ENCODE data around the gene RAC3.

Gene RAC3

DNA sequence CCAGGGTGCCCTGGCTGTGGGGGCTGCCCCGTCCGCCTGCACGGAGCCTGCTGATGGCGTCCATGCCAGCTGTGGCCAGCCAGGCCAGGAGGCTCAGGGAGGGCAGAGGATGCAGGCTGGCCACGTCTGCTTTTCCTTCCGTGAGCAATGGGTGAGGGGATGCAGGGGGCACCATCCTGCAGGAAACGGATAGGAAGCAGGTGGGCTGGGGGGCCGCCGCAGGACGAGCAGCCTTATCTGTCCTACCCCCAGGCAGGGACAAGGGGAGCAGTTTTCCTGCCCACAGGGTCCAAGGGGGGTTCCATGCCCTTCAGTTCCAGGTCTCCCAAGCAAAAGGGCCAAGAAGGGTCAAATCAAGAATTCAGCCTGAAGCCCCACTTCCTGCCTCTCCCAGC is 27.4 kb downstream of the RAC3 start:
- no peak for DNase-seq

DNA sequence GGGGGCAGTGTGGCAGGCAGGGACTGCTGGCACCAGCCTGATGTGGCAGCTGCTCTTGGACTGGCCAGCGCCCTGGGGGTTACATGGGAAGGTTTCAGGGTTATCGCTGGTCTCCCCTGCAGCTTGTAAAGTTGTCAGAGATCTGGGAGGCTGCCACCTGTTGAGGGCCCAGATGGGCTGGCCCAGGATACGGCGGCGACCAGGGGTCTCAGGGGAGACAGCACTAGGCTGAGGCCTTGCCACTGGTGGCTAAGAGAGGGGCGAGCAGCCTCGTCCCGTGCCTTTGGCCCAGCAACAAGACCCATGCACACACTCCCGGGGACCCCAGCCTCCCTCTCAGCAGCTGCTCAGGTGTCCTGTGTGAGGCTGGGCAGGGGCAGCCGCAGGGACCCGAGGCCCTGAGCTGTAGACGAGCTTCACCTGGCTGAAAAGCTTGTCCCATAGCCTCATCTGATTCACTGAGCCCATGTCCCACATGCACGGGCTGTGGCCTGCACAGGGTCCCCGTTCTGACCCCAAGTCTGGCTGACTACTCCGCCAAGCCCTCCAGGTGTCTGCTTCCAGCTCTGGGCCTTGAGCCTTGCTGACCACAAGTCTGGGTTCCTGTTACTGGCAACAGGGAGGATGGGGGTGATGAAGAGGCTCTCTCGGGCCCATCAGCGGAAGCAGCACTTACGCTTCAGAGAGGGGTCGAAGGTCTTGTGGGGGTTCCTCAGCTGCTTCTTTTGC is 28.0 kb downstream of the RAC3 start:
- DNase-seq, result no peak

GRCh38 chr17:82060001-82060380 is 28.5 kb downstream of the RAC3 start:
- DNase-seq, result no peak

GRCh38 chr17:82060614-82061013 is 29.1 kb downstream of the RAC3 start:
- DNase-seq, result no peak

DNA sequence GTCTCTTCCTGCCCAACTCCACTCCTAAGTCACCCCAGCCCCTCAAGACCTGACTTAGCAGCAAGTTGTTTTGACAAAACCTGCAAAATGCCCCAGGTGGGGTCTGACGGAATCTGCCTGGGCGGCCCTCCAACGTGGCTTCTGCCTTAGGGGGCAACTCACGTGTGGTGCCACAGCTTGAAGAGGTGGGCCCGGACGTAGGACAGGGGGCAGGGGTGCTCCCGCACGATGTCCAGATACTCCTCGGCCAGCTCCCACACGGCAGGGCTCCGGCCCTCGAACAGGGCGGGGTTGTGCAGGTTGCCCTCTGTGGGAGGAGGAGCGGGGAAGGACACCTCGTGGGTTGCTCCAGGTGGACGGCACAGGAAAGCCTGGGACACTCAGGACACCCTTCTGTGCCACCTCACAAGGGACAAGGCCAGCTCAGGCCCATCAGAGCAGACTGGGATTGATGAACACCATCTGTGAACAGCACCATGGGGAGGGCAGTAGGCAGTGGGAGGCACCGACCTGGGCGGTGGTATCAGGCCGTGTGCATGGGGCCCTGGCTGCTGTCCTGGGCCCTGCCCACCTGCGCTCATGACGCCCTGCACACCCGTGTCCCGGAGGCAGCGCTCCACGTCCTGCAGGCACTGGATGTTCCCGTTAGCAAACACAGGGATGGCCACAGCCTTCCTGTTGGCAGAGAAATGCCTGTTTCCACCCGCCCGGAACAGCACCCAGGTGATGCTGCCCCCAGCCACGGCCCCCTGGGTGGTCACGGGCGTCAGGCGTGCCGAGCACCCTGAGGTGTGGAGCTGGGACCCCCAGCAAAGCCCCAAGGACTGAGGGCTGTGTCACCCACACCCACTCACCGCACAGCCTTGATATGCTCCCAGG is 29.8 kb downstream of the RAC3 start:
- DNase-seq, result no peak

GRCh38 chr17:82062076-82062983 is 30.9 kb downstream of the RAC3 start:
- no peak for DNase-seq

DNA sequence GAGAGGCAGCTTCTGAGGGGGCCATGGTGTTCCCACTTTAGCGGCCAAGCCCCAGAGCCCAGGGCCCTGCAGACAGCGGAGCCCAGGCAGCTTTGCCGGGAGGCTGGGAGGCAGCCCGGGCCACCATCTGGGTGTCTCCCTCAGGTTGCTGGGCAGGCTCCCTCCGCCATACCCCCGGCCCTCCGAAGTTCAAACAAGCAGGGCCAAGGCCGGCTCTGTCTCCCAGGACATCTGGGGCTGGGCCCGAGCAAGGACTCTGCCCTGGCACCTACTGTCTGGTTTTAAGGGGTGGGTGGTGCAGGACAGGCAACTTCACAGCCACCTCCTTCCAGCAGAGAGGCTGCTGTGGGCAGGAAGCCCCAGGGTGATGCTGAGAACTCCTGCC is 31.5 kb downstream of the RAC3 start:
- no peak for DNase-seq

DNA sequence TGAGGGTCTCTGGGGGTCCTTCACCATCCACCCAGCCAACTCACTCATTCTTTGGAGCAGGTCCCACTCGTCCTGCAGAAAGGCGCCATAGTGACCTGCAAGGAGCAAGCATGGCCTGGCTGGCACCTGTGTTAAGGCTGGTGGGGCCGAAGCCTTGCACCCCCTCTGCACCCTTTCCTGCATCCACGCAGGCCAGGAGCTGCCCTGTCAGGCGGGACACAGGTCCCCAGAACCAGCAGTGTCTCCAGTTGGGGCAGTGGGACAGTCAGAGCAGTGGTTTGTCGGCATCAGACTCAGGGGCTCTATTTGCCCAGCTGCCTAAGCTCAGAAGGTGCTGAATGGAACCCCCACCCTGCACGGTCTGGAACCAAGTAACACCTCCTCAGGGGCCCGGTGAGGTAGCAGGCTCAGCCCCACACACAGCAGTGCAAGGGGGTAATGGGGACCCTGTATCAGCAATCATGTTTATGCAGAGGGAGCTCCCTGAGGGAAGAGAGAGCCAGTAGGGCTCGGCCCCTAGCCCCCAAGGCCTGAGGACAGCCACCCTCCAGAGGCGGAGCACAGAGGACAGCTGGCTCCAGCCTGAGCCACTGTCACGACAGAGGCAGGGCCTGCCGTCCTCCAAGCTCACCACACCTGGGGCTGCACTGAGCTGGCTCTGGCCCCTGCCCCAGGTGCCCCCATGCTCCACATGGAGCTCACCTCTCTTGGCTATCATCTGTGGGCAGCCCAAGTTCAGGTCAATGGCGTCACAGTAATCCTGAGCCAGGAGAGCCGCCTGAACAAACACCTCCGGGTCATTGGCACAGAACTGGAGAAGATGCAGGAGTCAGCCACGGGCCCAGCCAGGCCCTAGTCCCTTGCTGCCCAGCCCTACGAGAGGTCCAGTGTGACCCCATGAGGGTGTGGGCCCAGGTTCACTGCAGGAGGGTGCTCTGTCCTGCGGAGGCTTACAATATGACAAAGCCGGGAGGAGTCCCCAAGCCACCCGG is 32.2 kb downstream of the RAC3 start:
- no peak for DNase-seq

- no peak for DNase-seq
These were observed 33.1 kb downstream of the RAC3 start for GRCh38 chr17:82064433-82065192.

- DNase-seq, result no peak
These were observed 33.7 kb downstream of the RAC3 start for GRCh38 chr17:82065193-82065637.

DNA sequence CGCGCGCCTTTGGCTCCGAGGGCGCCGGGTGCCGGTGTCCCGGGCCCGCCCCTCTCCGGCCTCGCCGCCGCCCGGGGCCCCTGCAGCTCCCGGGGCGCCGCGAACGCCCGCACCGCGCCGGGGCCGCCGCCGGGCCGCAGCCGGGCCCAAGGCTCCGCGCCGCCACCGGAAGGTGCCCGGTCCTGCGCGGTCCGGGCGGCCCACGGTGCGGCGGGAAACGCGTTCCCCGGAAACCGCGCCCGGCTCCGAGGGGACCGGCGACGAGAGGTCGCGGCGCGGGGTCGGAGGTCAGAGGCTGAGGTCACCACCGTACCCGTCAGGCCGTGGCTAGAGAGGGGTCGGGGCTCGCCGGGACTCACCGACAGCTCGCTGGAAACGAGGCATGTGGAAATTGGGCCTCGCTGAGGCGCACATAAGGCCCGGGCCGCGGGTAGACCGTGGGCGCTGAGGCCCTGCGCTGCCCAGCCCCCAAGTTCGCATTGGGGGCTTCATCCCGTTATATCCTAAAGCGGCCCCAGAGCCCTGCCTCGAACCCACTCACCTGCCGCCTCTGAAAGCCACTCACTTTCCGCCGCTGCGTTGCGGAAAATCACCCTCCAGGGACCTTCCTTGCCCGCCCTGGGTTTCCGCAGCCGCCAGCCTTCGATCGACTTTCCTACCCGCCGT is 34.3 kb downstream of the RAC3 start, which contains the start of gene DUS1L:
DUS1L (minus strand) TSS at position 167 of the 666 bp plus-strand sequence. CDS start 745 bp downstream, outside the sequence.
- peak; percentile 73 for DNase-seq

DNA sequence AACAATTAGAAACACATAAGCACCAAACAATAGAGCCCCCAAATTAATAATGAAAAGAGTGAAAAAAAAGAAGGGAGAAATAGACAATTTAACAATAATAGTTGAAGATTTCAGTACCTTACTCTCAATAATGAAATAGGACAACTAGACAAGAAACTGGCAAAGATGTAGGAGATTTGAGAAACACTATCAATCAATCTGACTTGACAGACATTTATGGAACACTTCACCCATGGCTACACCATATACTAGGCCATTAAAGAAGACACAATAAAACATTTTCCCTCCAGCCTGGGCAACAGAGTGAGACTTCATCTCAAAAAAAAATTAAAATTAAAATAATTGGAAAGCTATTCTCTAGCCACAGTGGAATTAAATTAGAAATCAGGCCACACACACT is 39.1 kb downstream of the RAC3 start:
- no peak for DNase-seq

DNA sequence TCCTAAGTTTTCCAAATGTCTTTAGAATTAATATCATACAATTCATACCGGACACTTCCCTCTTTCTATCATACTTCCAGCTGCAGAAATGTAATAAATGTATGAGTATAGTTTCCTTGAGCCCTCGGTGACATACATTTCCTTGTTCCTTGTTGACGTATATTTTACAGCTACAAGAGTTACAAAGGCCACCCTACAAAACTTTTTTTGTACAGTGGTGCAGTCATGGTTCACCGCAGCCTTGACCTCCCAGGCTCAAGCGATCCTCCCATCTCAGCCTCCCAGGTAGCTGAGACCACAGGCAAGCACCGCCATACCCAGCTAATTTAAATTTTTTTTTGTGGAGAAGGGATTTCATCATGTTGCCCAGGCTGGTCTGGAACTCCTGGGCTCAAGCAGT is 41.3 kb downstream of the RAC3 start:
- DNase-seq, result no peak

DNA sequence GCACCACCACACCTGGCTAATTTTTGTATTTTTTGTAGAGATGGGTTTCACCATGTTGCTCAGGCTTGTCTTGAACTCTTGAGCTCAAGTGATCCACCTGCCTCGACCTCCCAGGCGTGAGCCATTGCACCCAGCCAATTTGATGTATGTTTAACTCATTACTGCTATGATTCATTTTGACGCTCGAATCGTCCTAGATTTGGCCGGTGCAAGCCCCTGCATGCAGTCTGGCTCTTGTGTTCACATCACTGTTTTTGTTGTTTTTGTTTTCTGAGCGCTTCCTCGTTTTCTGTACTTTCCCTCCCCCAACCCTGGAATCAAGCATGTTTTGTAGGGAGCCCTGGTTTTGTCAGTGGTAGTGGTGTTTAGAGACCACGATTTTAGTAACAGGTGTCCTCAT is 42.0 kb downstream of the RAC3 start:
- no peak for DNase-seq

DNA sequence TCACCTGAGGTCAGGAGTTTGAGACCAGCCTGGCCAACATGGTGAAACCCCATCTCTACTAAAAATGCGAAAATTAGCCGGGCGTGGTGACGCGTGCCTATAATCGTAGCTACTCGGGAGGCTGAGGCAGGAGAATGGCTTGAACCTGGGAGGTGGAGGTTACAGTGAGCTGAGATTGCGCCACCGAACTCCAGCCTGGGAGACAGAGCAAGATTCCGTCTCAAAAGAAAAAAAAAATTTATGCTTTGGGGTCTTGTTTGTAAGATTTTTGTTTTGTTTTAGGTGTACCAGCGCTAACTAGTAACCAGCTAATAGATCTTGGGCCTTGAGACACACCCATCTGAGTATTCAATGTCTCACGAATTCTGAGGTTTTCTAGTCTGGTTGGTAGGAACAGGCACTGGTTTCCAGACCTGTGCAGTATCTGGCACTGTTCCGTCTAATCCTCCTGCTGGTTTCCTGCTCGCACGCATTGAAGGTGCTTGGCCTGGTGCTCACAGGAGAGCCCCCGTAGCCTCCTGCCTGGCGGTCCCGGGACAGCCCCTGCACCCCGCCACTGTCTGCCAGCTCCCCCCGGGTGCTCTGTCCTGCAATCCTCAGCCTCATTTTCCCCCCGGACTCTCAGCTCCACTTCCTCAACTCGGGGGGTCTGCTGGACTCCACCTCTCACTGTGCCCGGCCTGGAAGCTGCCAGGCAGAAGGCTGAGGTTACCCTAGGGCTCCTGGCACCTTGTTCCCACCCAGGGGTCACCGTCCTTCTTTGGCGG is 44.7 kb downstream of the RAC3 start:
- DNase-seq, result no peak

DNA sequence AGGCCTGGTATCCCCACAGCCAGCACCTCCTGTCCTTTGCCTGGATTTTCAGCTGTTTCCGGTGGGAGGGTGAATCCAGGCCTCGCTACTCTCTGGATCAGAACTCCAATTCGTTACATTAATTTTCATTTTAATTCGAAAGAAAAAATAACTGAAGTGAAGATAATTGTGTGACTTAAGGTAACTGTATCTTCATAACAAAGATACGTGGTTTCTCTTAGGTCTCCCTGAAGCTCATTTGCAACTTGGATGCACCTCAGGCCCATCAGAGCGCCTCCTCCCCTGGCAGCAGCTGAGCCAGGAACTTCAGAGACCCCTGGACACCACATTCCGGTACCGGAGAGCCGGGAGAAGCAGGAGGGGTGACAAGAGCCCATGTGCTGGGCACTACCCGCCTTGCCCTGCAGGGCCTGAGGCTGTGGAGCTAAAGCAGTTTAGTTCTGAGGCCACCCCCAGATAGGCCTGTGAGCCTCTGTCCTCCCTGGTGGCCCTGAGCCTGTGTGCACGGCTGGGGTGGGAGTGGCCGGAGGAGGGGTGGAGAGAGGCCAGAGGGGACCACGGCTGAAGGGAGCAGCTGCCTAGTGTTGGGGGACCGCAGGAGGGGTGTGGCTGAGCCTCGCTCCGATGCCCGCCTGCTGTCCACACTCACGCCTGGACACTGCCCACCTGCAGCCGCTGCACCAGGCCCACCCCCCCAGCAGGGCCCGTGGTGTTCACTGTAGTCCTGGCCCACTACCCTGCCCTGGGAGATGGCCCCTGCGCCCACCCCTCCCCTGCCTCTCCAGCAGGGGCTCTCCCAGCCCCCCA is 45.5 kb downstream of the RAC3 start:
- DNase-seq, result no peak

DNA sequence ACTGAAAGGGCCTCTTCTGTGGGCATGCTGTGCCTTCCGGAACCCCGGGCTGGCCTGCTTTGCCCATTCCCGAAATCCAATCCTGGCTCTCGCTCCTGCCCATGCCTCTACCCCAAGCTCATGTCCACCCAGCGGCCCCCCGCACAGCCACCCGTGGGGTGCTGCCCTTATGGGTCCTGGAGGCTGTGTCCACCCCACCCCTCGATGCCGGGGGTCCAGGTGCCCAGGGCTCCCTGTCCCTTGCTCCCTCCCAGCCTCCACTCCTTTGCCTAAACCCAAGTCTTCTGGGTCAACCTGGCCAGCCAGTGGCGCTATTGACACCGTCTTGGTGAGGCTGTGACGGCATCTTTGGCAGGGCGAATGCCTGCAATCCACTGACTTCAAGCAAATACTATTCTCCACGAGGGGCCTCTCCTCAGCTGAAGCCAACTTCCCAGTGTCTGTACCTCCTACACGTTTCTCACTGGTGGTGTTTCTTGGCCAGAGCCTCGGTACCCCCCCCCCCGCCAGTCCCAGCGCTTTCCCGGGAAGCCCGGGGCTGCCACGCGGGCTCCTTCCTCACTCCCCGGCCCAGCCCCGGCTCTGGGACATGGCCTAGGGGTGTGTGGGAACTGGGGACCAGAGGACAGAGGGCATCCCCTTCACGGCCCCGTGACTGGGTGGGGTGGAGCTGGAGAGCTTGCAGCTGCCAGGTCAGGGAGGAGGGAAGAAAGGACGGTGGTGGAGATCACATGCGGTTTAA is 46.3 kb downstream of the RAC3 start:
- DNase-seq, result no peak

DNA sequence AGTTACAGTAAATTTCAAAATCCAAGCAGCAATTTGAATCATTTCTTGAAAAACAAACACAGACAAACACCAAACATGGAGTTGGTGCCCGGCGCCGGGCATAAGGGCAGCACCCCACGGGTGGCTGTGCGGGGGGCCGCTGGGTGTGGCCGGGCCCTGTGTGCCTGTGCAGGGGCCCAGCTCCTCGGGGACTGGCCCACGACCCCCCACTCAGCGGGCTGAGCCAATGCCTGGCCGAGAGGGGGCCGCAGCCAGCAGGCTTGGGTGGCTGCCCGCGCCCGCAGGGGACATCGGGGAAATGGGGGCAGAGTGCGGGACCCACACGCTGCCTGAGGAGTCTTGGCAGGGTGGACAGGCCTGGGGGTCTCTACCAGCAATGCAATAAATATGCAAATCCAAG is 47.0 kb downstream of the RAC3 start:
- DNase-seq, result no peak

Measured in OCI-M1 (cell line).